ENCODE data around the gene STAT4. TPM values are rescaled to one million over a fixed set of nuclear protein-coding genes. Genes with fewer than 3 reads are reported as not detected.

STAT4 gene
- total RNA-seq, 2 experiments from 2014 or later = 77.1 to 83.0 TPM

GRCh38 chr2:191013932-191014652, 136.7 kb downstream of the STAT4 start, which contains the start of gene STAT1:
Gene STAT1 (minus strand): TSS chr2:191014171. CDS start chr2:191010003, 4,168 bp downstream.
- ATAC-seq (ENCODE audit: poor library complexity) = peak; percentile 84
- peak within 1 kb of the TSS; percentile 75 for H3K4me3 ChIP-seq (ENCODE audit: low read length)
- Mint-ChIP-seq H3K36me3 (ENCODE audit: low read depth) (peaks cover 24% of the 10 kb centered on the region), H3K27me3 (no peaks in the 10 kb centered on the region), H3K4me3 (no peak within 1 kb of the TSS), H3K9me3 (no peaks in the 10 kb centered on the region), H3K4me1 (ENCODE audit: low read depth) (peaks cover 43% of the 10 kb centered on the region), H3K27ac (no peak within 1 kb of the TSS)
- no peaks in the 10 kb centered on the region for H3K27me3 ChIP-seq (ENCODE audit: control insufficient read depth in 1 of 2, insufficient read depth in 2 of 2, low read length in 2 of 2)
- peaks cover 16% of the 10 kb centered on the region for H3K36me3 ChIP-seq (ENCODE audit: insufficient read depth, low read length)
- H3K9me3 ChIP-seq (ENCODE audit: control insufficient read depth in 1 of 2, insufficient read depth in 1 of 2, low read length in 2 of 2) = no peaks in the 10 kb centered on the region
- ChIA-PET CTCF (interaction anchor here (1.2 to 1.8 kb wide), 3 partner anchors 15 to 24 kb away, joined by 3 to 5 read pairs (median 3); no protein-coding TSS in a partner anchor), POLR2A (interaction anchor here (0.6 to 5.7 kb wide), 20 partner anchors 12 to 666 kb away, joined by 3 to 164 read pairs (median 4); partner anchors contain the start of genes GLS, NABP1 and STAT4)
- peak; percentile 89 to 99 (median 96) for DNase-seq
- TF ChIP-seq CTCF (IDR thresholded peaks at IDR 0.05) = no peak
- peak within 1 kb of the TSS; percentile 89 to 91 for H3K27ac ChIP-seq (ENCODE audit: low read depth in 1 of 2, low read length in 2 of 2)
- intact Hi-C loops (cut with DNase I, micrococcal nuclease) = loop anchor here (1.0 to 10.0 kb wide), 5 partner anchors 8 to 1229 kb away; partner anchors contain the start of genes GLS (in 1 of the 2), ORMDL1 (in 1 of the 2) and PMS1 (in 1 of the 2)
- H3K4me1 ChIP-seq (ENCODE audit: insufficient read depth, low read length) = peaks cover 54% of the 10 kb centered on the region

GRCh38 chr2:191013682-191013931, 137.2 kb downstream of the STAT4 start:
- H3K9me3 Mint-ChIP-seq = no peaks in the 10 kb centered on the region
- POLR2A ChIA-PET = interaction anchor here (1.0 to 5.7 kb wide), 12 partner anchors 11 to 664 kb away, joined by 4 to 164 read pairs (median 10); partner anchors contain the start of genes GLS, NABP1 and STAT4
- intact Hi-C loops (cut with DNase I, micrococcal nuclease) = loop anchor here (5.0 to 10.0 kb wide), 2 partner anchors 36 to 1229 kb away; partner anchors contain the start of genes ORMDL1 (in 1 of the 2) and PMS1 (in 1 of the 2)
- DNase-seq = no peak
- no peaks in the 10 kb centered on the region for H3K27me3 Mint-ChIP-seq
- TF ChIP-seq CTCF (IDR thresholded peaks at IDR 0.05) = no peak
- H3K4me3 Mint-ChIP-seq = no peak overlapping the region
- peak overlapping the region; percentile 39 to 91 for H3K27ac ChIP-seq (ENCODE audit: low read depth in 1 of 2, low read length in 2 of 2)
- no peaks in the 10 kb centered on the region for H3K27me3 ChIP-seq (ENCODE audit: control insufficient read depth in 1 of 2, insufficient read depth in 2 of 2, low read length in 2 of 2)
- peaks cover 43% of the 10 kb centered on the region for H3K4me1 Mint-ChIP-seq (ENCODE audit: low read depth)
- no peaks in the 10 kb centered on the region for H3K9me3 ChIP-seq (ENCODE audit: control insufficient read depth in 1 of 2, insufficient read depth in 1 of 2, low read length in 2 of 2)
- H3K36me3 ChIP-seq (ENCODE audit: insufficient read depth, low read length) = peaks cover 21% of the 10 kb centered on the region
- peak; percentile 7 for ATAC-seq (ENCODE audit: poor library complexity)
- peaks cover 53% of the 10 kb centered on the region for H3K4me1 ChIP-seq (ENCODE audit: insufficient read depth, low read length)
- H3K36me3 Mint-ChIP-seq (ENCODE audit: low read depth) = peaks cover 27% of the 10 kb centered on the region
- H3K4me3 ChIP-seq (ENCODE audit: low read length) = peak overlapping the region; percentile 75
- CTCF ChIA-PET = interaction anchor here (1.7 to 1.8 kb wide), 2 partner anchors 17 kb away, joined by 5 to 7 read pairs; no protein-coding TSS in a partner anchor
- H3K27ac Mint-ChIP-seq = no peak overlapping the region

- Histone ChIP-seq H3K27ac (ENCODE audit: low read depth in 1 of 2, low read length in 2 of 2) (peak overlapping the region; percentile 39 to 91), H3K4me3 (ENCODE audit: low read length) (peak overlapping the region; percentile 75), H3K9me3 (ENCODE audit: control insufficient read depth in 1 of 2, insufficient read depth in 1 of 2, low read length in 2 of 2) (no peaks in the 10 kb centered on the region), H3K27me3 (ENCODE audit: control insufficient read depth in 1 of 2, insufficient read depth in 2 of 2, low read length in 2 of 2) (no peaks in the 10 kb centered on the region), H3K4me1 (ENCODE audit: insufficient read depth, low read length) (peaks cover 54% of the 10 kb centered on the region), H3K36me3 (ENCODE audit: insufficient read depth, low read length) (peaks cover 26% of the 10 kb centered on the region)
- DNase-seq = peak in 2 of 14 experiments; percentile 26 to 29
- no peak overlapping the region for H3K4me3 Mint-ChIP-seq
- H3K27ac Mint-ChIP-seq = no peak overlapping the region
- ChIA-PET POLR2A (interaction anchor here (0.9 to 5.7 kb wide), 11 partner anchors 7 to 665 kb away, joined by 3 to 164 read pairs (median 14); partner anchors contain the start of genes GLS, NABP1 and STAT4), CTCF (interaction anchor here (0.7 to 1.7 kb wide), 7 partner anchors 8 to 143 kb away, joined by 3 to 7 read pairs (median 3); no protein-coding TSS in a partner anchor)
- intact Hi-C loops (cut with DNase I, micrococcal nuclease) = loop anchor here (1.0 to 10.0 kb wide), 3 partner anchors 7 to 1228 kb away; partner anchors contain the start of genes ORMDL1 (in 1 of the 2) and PMS1 (in 1 of the 2)
- H3K36me3 Mint-ChIP-seq (ENCODE audit: low read depth) = peaks cover 33% of the 10 kb centered on the region
- ATAC-seq (ENCODE audit: poor library complexity) = peak; percentile 9
- H3K27me3 Mint-ChIP-seq = no peaks in the 10 kb centered on the region
- no peaks in the 10 kb centered on the region for H3K9me3 Mint-ChIP-seq
- H3K4me1 Mint-ChIP-seq (ENCODE audit: low read depth) = peaks cover 43% of the 10 kb centered on the region
- no peak for TF ChIP-seq CTCF (IDR thresholded peaks at IDR 0.05)
These were observed 137.7 kb downstream of the STAT4 start for GRCh38 chr2:191012845-191013681.

Data from CD4-positive, alpha-beta T cell (primary cell).